GM11168 (cell line): ENCODE results near the gene CYB5R4.
"Not testable (repeated sequence)": the region's sequence is repeated elsewhere in the genome, so short reads cannot be mapped to it uniquely, and the experiment has no call there.

Experiments used
- in situ Hi-C: fragments of 300-500 bp; cut with MboI; formaldehyde crosslinking; loops from one replicate; pipeline ENCODE4 v1.12.0; 2022; ENCODE audit warnings: low sequenced_read_pairs; ENCODE audit not compliant: unreplicated experiment

The CYB5R4 gene

GRCh38 chr6:83905648-83906047, 46.2 kb downstream of the CYB5R4 start:
- in situ Hi-C loops, result no loop called here

- in situ Hi-C loops, result not testable (repeated sequence)
Observed at GRCh38 chr6:83907623-83908390, 48.3 kb downstream of the CYB5R4 start.

GRCh38 chr6:83908813-83909212, 49.3 kb downstream of the CYB5R4 start:
- in situ Hi-C loops, result no loop called here

GRCh38 chr6:83911278-83911677, 51.8 kb downstream of the CYB5R4 start:
- in situ Hi-C loops, result no loop called here

- in situ Hi-C loops, result no loop called here
Observed at GRCh38 chr6:83914953-83915352, 55.5 kb downstream of the CYB5R4 start.

GRCh38 chr6:83917001-83917400, 57.5 kb downstream of the CYB5R4 start:
- in situ Hi-C loops, result no loop called here

- in situ Hi-C loops, result no loop called here
Observed at GRCh38 chr6:83920017-83920416, 60.5 kb downstream of the CYB5R4 start.

- in situ Hi-C loops, result no loop called here
Observed at GRCh38 chr6:83921315-83921714, 61.8 kb downstream of the CYB5R4 start.

- in situ Hi-C loops, result no loop called here
Observed at GRCh38 chr6:83927470-83927869, 68.0 kb downstream of the CYB5R4 start.

GRCh38 chr6:83928286-83928685, 68.8 kb downstream of the CYB5R4 start:
- in situ Hi-C loops, result no loop called here

- in situ Hi-C loops, result not testable (repeated sequence)
Observed at GRCh38 chr6:83946201-83946833, 86.8 kb downstream of the CYB5R4 start.

GRCh38 chr6:83947983-83948382, 88.5 kb downstream of the CYB5R4 start:
- in situ Hi-C loops, result not testable (repeated sequence)

- in situ Hi-C loops, result no loop called here
Observed at GRCh38 chr6:83948851-83949250, 89.4 kb downstream of the CYB5R4 start.

GRCh38 chr6:83951423-83951822, 91.9 kb downstream of the CYB5R4 start:
- in situ Hi-C loops, result not testable (repeated sequence)

GRCh38 chr6:83952830-83953229, 93.3 kb downstream of the CYB5R4 start:
- in situ Hi-C loops, result no loop called here

- in situ Hi-C loops, result no loop called here
Observed at GRCh38 chr6:83954371-83954770, 94.9 kb downstream of the CYB5R4 start.

GRCh38 chr6:83958241-83958685, 98.8 kb downstream of the CYB5R4 start:
- in situ Hi-C loops, result no loop called here

- in situ Hi-C loops, result no loop called here
Observed at GRCh38 chr6:83960664-83961063, 101.2 kb downstream of the CYB5R4 start.

GRCh38 chr6:83962582-83962981, 103.1 kb downstream of the CYB5R4 start:
- in situ Hi-C loops, result no loop called here

- in situ Hi-C loops, result no loop called here
Observed at GRCh38 chr6:83966539-83966938, 107.0 kb downstream of the CYB5R4 start.

GRCh38 chr6:83970582-83970981, 111.1 kb downstream of the CYB5R4 start:
- in situ Hi-C loops, result no loop called here
